8988T (cell line): ENCODE measurements around the gene MACC1.
"Not testable (repeated sequence)": the region's sequence is repeated elsewhere in the genome, so short reads cannot be mapped to it uniquely, and the experiment has no call there.

Source experiments
- DNase-seq: peaks from one replicate; pipeline ENCODE4 v3.0.0; 2011

MACC1 gene

DNA sequence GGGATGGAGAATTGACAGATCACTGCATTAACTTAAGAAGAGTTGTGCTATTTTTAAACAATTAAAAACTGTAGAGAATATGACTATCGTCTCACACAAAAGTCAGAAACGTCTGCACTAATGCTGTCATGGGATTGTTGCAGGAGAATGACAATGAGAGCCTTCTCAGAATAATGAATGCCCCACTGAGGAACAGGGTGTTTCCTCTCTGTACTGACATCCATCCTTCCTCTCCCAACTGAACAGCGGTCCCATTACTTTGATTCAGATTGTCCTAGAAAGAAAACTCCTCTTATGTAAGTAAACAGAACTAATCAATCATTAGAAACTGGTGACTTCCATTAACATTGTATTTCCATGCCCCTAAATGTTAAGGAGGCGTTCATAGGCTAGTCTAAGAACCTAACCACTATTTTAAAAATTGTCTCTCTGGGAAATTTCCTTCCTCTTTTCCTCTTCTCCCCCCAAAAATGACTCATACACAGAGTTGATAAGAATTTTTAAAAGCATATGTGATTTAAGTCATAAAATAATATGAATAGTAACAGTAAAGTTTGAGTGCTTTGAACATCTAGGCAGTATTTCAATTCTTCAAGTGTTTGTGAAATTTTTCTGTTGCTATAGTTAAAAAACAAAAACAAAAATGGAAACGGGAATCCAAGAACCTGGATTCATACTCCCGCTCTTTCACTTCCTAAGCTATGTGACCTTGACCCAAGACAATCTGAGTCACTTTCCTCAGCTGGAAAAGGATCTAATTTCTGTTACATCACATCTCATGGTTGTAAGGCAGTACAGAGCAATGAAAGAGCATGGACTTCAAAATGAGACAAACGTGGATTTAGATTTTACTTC, 12.7 kb upstream of the MACC1 start:
- DNase-seq, result no peak

DNA sequence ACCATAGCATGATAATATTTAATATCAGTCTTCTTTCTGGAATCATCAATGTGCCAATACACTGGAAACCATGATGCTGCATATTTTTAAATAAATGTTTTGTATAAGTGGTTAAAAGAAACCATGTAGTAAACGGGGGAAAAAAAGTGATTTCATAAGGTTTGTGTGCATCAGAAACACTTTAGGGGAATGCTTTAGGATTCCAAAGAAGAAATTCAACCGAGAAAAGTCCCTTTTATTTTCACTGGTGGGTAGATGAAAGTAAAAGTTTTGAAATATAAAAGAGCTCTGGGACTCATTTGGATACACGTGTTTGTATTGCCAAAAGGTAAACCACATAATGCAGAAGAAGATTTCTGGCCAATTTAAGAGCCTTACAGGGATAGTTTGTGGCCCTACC, 11.9 kb upstream of the MACC1 start:
- DNase-seq, result no peak

DNA sequence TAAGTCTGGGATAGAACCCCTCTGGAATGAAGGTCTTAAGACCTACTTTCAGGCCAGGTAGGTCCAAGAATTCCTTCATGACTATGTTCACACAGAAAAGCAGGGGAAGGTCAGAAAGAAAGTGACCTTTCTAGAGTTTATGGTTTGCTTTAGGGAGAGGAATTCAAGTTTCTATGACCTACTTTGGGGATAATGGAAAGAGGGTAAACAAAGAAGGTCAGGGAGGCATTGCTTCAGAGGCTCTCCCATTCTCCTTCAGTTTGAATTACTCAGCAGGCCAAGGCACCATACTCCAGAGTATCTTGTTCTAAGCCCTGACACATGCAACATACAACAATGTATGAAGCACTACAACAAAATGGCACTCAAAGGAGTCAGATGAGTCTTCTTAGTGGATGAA, 11.5 kb upstream of the MACC1 start:
- DNase-seq, result no peak

DNA sequence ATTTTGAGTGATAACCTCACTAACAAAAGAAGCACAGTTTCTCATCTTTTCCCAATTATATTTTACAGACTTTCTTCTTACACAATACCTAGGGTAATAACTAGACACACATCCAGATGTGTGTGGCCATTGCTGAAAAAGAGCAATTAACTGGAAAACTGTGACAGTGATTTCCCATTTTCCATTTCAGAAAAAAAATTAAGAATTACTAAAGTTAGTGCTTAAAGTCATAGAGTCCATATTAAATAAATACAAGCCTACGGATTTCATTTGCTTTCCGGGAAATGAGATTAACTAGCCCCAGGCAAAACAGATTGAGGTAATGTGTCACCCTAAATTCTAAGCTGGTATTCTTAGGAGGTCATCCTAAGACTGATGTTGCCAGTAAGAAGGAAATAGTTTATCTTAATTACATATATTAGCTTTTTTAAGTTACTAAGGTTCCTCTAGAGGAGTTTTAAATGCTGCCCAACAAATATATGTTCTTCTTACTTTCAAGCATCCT, 10.2 kb upstream of the MACC1 start:
- DNase-seq, result no peak

DNA sequence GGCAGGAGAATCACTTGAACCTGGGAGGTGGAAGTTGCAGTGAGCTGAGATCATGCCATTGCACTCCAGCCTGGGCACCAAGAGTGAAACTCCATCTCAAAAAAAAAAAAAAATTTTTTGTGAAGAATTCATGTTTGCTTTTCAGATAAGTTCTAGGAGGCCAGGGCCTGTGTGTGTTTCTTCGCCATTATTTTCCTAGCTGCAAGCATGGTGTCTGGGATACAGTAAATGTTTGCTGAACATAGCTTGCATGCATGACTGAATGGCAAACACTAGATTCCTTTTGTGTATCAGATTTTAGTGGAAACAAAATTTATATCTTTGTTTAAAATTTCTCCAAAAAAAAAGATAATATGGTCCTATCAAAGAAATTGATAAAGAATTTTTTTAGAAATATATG, 9.7 kb upstream of the MACC1 start:
- no peak for DNase-seq

DNA sequence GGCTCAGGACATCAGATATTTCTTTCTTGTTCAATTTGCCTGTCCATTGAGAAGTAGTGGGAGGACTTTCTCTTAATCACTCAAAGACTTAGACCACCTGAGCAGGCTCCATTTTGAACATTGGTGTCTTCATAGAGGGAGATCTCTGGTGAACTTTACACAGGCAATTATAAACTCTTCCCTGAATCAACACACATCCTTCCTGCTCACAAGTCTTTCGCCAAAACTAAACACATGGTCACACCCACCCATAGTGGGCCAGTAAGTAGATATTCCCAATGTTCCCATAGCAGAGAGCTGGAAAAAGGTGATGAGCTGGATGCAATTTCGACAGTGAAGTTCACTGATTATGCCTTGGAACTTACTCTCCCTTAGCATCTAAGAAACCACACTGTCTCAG, 8.2 kb upstream of the MACC1 start:
- DNase-seq, result no peak

DNA sequence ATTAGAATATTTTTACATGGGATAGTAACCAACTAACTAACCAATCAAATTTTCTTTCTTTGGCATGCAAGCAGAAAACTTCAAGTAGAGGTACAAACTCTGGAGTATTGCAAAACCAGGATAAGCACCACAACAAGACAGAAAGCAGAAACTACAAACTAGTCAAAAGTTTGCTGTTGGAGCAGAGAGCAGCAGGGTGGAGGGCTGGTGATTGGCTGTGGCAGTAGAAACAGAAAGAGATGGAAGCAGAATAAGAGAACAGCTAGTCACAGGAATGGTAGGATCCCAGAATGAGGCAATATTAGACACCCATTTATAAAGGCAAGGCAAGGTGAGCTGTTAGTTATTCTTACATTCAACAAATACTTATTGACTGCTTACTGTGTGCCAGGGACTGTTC, 6.8 kb upstream of the MACC1 start:
- no peak for DNase-seq

DNA sequence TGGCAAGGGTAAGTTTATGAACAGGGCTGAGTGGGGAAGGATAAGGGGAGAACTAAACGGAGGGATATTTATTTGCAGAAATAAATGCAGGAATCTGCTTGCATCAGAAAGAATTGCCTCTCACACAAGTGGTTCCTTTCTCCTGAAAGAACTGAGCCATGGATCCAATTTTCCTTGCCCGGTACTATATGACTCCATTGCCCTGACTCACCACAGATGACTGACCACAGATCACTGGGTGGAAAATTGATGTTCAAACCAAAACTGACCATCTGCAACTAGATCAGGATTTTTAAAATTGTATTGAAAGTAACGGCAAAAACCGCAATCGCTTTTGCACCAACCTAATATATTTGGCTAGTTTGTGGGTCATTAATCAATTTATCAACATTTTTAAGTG, 6.2 kb upstream of the MACC1 start:
- DNase-seq, result no peak

DNA sequence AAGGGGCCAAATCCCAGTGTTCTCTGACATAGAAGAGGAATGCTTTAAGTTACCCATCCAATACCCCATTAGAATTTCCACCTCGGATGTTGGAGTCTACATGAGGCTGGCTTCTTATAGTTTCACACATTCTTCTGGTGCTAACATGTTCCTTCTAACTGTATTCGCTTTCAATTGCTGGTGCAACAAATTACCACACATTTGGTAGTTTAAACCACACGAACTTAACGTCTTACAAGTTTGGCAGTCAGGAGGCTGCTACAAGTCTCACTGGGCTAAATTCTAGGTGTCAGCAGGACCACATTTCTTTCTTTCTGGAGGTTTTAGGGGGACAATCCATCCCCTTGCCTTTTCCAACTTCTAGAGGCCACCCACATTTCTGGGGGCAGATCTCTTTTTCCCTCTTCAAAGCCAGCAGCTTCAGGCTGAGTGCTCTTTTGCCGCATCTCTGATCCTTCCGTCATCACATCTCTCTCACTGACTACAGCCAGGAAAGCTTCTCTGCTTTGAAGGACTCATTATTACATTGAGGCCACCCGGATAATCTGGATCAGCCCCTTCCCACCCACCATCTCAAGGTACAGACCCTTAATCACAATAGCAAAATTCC, 5.1 kb upstream of the MACC1 start:
- no peak for DNase-seq

DNA sequence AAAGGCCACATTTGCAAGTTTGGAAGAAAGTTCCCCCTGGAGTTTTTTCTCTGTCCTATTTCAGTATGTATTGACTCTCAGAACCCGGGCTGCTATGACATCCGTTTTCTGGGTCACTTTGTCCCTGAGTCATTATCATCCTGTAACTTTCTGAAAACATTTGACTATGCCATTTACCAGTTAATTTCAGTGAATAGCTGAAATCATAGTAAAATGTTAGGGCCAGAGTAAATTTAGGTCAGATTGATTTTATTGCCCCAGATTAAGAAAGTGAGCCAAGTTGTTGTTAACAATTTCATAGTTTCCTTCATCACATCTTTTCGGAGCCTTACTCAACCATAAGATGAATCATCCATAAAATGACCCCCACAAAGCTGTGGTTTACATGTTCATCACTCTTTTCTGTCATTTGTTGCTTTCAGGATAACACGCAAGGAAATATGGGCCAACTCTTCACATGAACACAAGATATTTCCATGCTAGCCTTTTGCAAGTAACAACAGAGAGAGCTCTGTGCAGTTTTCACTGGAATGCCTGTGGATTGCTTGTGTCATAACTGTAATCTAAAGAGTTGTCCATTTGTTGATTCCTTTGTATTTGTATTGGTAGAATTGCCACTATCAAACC, 3.9 kb upstream of the MACC1 start:
- DNase-seq, result no peak

DNA sequence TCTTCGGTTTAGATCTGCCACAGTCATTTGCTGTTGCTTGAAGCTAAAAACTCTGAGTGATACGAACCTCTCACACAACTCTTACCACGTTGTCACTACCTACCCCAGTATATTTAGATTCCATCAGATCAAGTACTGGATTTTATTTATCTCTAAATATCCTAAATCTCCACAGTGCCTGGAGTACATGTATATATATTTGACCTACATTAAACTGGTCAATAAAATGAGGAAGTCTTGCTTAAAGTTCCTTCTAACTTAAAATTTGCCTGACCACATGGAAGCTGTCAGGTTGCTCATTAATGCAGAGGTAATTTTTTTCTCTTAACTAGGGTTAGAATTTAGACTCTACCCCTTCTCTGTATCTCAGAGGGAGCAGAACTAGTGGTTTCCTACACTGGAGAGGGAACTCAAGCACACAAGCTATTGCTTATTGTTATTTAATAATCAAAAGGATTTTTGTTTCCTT, 3.1 kb upstream of the MACC1 start:
- DNase-seq, result no peak

DNA sequence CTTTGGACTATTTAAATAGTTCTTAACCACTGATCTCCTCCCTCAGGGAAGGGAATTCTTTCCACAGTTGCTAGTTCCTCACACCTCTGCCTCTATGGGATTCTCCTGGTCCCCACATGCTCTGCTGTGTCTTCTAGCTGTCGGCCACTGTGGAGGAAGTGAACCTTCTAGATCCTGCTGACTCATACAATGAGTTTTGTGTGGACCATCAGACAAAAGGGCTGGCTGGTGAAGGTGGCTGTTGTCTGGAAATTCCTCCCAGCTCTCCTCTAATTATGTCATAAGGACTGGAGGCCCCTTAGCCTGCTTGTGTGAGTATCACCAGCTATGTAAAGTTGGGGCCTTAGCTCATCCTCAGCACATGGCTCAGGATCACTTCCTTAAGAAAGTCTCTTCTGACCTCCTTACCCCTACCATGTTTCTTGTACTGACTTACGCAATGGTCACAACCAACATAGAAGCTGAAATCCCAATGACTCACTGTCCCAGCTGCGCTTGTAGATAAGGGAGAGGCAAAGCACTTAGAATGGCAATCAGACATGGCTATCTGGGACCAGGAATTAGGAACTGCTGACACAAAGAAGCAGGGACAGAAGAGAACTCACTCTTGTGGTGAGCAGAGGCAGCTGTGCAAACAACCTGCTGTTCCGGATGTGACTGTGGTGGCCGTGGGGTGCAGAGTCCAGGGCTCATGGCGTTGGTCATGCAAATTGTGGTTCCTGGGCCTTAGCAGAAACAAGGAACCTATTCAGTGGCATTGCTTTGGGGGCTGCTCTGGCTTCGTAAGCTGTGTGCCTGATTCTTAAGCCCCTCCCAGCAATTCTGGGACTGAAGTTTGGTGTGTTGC, 2.5 kb upstream of the MACC1 start:
- DNase-seq, result no peak

DNA sequence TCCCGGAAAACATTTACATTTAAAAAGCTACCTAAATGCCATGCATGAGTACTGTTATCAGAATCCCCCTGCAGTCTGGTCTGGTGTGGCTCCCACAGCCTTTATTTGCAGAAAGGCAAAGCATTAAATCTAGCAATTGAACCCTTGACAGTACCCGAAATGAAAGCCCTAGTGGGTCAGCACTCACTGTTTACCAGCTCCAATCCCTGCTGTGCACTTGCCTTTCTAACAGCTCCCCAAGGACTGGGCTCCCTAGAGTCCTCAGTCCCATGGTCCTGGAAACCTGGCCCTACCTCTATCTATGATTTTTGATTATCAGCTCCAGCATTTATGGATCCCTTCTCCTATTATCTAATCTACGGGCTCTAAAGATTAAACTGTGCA, 1.9 kb upstream of the MACC1 start:
- DNase-seq, result no peak

DNA sequence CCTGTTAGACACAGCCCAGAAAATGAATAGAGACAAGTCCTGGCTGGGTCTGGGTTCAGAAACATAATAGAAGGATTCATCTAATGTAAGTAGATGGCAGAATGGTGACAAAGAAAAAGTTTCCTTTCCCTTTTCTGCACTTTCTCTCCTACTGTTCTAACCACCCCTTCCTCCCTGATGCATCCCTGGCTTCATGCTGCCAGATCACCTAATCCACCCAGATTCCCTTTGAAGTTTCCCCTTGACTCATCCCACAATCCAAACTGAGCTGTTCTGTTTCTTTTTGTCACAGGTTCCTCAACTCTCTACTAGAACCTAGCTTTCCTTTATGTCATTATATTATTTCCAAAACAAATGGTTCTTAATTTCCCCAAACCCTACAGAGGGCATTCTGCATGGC, 1.1 kb upstream of the MACC1 start:
- DNase-seq, result no peak

DNA sequence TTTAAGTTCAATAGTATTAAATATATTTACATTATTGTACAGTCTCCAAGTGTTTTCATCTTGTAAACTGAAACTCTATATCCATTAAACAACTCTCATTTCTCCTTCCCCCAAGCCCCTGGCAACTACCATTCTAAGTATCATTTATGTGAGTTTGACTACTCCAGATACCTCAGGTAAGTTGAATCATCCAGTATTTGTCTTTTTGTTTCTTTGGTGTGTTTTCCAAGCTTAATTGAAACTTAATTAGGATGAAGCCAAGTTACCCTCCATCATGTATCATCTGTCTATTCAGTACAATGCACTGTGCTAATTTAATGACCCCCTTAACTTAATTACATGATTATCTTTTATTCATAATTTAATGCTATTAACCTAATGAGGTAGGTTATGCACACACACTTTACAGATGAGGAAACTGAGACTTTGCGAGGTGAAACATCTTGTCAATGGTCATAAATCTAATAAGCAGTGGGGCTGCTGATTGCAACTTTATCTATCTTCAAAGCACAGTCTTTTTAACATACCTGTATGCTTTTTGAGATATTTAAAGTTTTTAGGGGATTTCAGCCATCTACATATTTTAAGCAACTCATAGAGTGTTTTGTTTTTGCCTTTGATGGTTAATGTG, 663 bp downstream of the MACC1 start:
- no peak for DNase-seq

DNA sequence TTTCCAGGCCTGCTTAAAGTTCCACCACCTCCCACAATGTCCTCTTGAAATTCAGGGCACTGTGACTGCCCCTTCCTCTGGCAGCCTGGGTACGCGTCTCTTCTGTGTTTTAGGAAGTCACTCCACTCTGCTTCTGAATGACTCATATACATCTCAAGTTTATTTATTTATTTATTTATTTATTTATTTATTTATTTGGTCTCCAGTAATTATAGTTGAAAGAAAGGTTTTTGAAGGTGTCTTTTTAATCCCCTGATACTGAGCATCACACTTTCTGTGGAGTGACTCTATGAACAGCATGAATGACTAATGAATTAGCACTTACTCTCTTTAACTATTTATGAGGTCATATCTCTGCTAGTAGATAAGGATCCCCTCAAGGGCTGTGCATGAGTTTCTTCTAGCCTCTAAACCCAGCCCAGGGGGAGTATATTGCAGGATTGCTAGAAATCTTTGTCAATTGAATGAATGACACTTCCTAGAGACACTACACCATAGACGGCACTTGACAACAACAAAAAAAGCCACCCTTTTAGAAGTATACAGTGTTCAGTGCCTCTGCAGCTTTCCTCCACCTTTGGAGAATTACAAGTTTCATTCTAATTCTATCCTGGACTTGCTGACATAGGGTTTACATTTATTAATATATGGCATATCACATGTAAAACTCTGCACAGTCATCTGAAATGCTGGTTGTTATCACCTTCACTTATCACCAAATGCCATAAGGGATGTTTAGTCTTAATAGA, 2.1 kb downstream of the MACC1 start:
- DNase-seq, result no peak

DNA sequence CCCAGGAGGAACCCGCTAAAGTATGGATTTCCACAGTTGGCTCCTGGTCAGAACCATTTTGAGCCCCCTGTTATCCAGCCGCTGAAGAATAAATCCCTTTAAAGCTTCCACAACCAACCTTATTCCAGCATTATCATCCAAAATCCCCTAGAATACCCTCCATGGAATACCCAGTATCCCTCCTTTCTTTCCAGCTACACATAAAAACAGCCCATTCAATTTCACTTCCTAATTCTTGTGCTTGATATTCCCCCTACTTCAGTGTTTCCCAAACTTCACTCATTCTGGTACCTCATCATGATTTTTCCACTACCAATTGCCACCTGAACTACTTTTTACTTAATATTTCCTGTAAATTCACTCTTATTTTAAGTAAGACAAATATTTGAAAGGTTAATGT, 3.1 kb downstream of the MACC1 start:
- DNase-seq, result no peak

DNA sequence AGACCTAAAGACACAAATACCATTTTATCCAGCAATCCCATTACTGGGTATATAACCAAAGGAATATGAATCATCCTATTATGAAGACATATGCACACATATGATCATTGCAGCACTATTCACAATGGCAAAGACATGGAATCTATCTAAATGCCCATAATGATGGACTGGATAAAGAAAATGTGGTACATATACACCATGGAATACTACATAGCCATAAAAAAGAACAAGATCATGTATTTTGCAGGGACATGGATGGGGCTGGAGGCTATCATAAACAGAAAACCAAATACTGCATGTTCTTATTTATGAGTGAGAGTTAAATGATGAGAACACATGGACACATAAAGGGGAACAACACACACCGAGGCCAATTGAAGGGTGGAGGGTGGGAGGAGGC, 3.8 kb downstream of the MACC1 start:
- DNase-seq, result no peak

DNA sequence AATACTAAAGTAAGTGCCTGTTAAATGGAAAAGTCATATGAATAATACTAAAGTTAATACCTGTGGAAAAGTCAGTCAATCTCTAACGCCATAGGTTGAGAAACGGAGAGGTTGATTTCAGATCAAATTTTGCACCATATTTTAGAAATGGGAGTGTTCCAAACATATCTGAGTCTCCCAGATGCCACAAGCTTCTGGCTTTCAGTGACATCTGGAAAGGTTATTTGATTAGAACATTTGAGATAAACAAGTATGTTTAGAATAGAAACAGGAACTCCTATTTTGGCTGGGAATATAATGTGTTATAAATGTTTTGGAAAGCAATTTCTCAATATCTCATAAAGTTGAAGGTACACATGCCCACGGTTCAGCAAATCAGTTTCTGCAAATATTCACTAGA, 5.8 kb downstream of the MACC1 start:
- DNase-seq, result no peak

DNA sequence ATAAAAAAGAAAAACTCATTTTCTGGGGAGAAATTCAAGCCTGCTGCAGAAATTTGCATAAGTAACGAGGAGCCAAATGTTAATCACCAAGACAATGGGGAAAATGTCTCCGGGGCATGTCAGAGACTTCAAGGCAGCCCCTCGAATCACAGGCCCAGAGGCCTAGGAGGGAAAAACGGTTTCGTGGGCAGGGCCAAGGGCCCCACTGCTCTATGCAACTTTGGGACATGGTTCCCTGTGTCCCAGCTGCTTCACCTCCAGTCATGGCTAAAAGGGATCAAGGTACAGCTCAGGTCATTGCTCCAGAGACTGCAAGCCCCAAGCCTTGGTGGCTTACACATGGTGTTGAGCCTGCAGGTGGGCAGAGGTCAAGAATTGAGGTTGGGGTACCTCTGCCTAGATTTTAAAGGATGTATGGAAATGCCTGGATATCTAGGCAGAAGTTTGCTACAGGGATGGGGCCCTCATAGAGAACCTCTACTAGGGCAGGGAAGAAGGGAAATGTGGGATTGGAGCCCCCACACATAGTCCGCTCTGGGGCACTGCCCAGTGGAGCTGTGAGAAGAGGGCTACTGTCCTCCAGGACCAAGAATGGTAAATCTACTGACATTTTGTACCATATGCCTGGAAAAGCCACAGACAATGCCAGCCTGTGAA, 8.4 kb downstream of the MACC1 start:
- DNase-seq, result no peak

DNA sequence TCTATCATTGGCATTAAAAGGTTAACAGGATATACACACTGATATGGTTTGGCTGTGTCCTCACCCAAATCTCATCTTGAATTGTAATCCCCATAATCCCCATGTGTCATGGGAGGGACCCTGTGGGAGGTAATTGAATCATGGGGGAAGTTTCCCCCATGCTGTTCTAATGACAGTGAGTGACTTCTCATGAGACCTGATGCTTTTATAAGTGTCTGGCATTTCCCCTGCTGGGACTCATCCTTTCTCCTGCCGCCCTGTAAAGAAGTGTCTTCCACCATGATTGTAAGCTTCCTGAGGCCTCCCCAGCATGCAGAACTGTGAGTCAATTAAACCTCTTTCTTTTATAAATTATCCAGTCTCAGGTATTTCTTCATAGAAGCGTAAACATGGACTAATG, 9.4 kb downstream of the MACC1 start:
- DNase-seq, result not testable (repeated sequence)
